ENCODE data around the gene PNKP. TPM values are rescaled to one million over a fixed set of nuclear protein-coding genes. Genes with fewer than 3 reads are reported as not detected.

The PNKP gene
- total and polyA plus RNA-seq, 10 of the 15 experiments (the other 5 are each of a cell fraction or from before 2014, with no cell fraction given) = 2.9 to 82.3 (median 33.2) TPM

DNA sequence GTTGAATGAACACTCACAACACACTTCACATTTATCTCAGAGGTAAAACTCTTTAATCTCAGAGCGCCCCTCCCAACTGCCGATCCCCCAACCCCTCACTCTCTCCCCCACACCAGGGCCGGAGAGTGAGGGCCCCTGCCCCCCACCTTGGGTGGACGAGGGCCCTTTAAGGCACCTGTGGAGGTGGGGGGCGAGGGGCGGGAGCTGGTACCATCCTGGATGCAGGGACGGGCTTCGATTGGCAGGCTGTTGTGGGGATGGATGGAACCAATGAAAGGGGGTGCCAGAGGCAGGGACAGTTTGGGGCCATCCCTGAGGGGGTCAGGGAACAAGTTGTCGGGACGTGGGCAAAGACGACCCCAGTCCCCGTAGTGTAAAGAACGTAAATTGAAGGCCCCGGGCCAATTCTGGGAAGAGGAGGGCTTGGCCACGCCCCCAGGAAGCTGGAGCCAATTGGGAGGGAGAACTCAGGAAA, 1.7 kb upstream of the PNKP start:
- BruUV-seq (replicated peaks) = no TSS peak
- Histone ChIP-seq H2AFZ (ENCODE audit: control insufficient read depth, low read depth, low read length) (peak overlapping the region; percentile 25), H3K79me2 (ENCODE audit: control insufficient read depth, insufficient read depth, low read length) (peaks cover 21% of the 10 kb centered on the region), H3K9me3 (replicated peaks; ENCODE audit: control insufficient read depth, insufficient read depth, low read length) (no peaks in the 10 kb centered on the region), H3K27ac (ENCODE audit: control insufficient read depth, insufficient read depth) (peak overlapping the region; percentile 70), H3K36me3 (ENCODE audit: control insufficient read depth in 2 of 2, insufficient read depth in 2 of 2, low read length in 1 of 2) (peaks cover 5 to 6% of the 10 kb centered on the region in 2 experiments), H3K4me3 (peak overlapping the region; percentile 45; the same call in 1 of the 2 replicates), H3K27me3 (replicated peaks in 1 of 2; ENCODE audit: control insufficient read depth in 2 of 2, insufficient read depth in 2 of 2, low read length in 1 of 2) (no peaks in the 10 kb centered on the region), H3K4me2 (ENCODE audit: control insufficient read depth, insufficient read depth) (peak overlapping the region; percentile 71), H4K20me1 (ENCODE audit: control insufficient read depth, insufficient read depth) (no peaks in the 10 kb centered on the region), H3K4me1 (ENCODE audit: control insufficient read depth, insufficient read depth, low read length) (peaks cover 26% of the 10 kb centered on the region), H3K9ac (ENCODE audit: control insufficient read depth, insufficient read depth, low read length) (no peak overlapping the region)
- peak; percentile 20 for ATAC-seq
- peak; percentile 33; the same call in 1 of the 2 replicates for TF ChIP-seq LARP7 (IDR thresholded peaks at IDR 0.05)
- no peak for TF ChIP-seq HDAC2 (IDR thresholded peaks at IDR 0.05)
- TF ChIP-seq, protein P1, sequence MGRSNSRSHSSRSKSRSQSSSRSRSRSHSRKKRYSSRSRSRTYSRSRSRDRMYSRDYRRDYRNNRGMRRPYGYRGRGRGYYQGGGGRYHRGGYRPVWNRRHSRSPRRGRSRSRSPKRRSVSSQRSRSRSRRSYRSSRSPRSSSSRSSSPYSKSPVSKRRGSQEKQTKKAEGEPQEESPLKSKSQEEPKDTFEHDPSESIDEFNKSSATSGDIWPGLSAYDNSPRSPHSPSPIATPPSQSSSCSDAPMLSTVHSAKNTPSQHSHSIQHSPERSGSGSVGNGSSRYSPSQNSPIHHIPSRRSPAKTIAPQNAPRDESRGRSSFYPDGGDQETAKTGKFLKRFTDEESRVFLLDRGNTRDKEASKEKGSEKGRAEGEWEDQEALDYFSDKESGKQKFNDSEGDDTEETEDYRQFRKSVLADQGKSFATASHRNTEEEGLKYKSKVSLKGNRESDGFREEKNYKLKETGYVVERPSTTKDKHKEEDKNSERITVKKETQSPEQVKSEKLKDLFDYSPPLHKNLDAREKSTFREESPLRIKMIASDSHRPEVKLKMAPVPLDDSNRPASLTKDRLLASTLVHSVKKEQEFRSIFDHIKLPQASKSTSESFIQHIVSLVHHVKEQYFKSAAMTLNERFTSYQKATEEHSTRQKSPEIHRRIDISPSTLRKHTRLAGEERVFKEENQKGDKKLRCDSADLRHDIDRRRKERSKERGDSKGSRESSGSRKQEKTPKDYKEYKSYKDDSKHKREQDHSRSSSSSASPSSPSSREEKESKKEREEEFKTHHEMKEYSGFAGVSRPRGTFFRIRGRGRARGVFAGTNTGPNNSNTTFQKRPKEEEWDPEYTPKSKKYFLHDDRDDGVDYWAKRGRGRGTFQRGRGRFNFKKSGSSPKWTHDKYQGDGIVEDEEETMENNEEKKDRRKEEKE (IDR thresholded peaks at IDR 0.05) = no peak
- TF ChIP-seq, protein P2, sequence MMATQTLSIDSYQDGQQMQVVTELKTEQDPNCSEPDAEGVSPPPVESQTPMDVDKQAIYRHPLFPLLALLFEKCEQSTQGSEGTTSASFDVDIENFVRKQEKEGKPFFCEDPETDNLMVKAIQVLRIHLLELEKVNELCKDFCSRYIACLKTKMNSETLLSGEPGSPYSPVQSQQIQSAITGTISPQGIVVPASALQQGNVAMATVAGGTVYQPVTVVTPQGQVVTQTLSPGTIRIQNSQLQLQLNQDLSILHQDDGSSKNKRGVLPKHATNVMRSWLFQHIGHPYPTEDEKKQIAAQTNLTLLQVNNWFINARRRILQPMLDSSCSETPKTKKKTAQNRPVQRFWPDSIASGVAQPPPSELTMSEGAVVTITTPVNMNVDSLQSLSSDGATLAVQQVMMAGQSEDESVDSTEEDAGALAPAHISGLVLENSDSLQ (IDR thresholded peaks at IDR 0.05) = peak; percentile 74; the same call in 1 of the 2 replicates
- no peak for TF ChIP-seq POLR2AphosphoS5 (IDR thresholded peaks at IDR 0.05; ENCODE audit: low read length)
- 0 out of 2 replicates have a peak, but pooled peaks have one; percentile 42 for TF ChIP-seq ATF7 (IDR thresholded peaks at IDR 0.05; ENCODE audit: low read depth)
- 0 out of 2 replicates have a peak, but pooled peaks have one; percentile 6 for TF ChIP-seq TCF3 (IDR thresholded peaks at IDR 0.05; ENCODE audit: borderline replicate concordance, insufficient read depth, low read depth, low read length)
- no peak for TF ChIP-seq STAT3 (IDR thresholded peaks at IDR 0.05; ENCODE audit: low read depth, low read length)
- 0 out of 2 replicates have a peak, but pooled peaks have one; percentile 9 for TF ChIP-seq POLR2A (IDR thresholded peaks at IDR 0.05; ENCODE audit: low read depth, low read length)
- TF ChIP-seq NBN (IDR thresholded peaks at IDR 0.05) = 0 out of 2 replicates have a peak, but pooled peaks have one; percentile 12
- TF ChIP-seq YY1 (IDR thresholded peaks at IDR 0.05; ENCODE audit: low read depth, low read length) = 0 out of 2 replicates have a peak, but pooled peaks have one; percentile 12
- no peak for TF ChIP-seq EGR1 (IDR thresholded peaks at IDR 0.05; ENCODE audit: borderline replicate concordance in 1 of 2, low read depth in 2 of 2, low read length in 2 of 2)
- TF ChIP-seq TCF7 (IDR thresholded peaks at IDR 0.05; ENCODE audit: borderline replicate concordance) = no peak
- no peak for TF ChIP-seq FOS (IDR thresholded peaks at IDR 0.05; ENCODE audit: borderline replicate concordance, extremely low read depth, insufficient read length)
- TF ChIP-seq, protein P3, sequence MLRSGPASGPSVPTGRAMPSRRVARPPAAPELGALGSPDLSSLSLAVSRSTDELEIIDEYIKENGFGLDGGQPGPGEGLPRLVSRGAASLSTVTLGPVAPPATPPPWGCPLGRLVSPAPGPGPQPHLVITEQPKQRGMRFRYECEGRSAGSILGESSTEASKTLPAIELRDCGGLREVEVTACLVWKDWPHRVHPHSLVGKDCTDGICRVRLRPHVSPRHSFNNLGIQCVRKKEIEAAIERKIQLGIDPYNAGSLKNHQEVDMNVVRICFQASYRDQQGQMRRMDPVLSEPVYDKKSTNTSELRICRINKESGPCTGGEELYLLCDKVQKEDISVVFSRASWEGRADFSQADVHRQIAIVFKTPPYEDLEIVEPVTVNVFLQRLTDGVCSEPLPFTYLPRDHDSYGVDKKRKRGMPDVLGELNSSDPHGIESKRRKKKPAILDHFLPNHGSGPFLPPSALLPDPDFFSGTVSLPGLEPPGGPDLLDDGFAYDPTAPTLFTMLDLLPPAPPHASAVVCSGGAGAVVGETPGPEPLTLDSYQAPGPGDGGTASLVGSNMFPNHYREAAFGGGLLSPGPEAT (IDR thresholded peaks at IDR 0.05; ENCODE audit: low read depth) = peak; percentile 69
- ChIA-PET POLR2A (interaction anchor here (0.6 to 1.7 kb wide), 34 partner anchors 10 to 415 kb away, joined by 3 to 30 read pairs (median 4); partner anchors contain the start of genes AP2A1, ATF5, FUZ and IL4I1), SMC1A (ENCODE audit: uncharacterized antibody, unreplicated experiment) (interaction anchor here (0.7 to 2.0 kb wide), 13 partner anchors 17 to 193 kb away, joined by 3 to 9 read pairs (median 5); partner anchors contain the start of genes AP2A1, ATF5, FUZ and NUP62), CTCF (interaction anchor here (0.8 to 1.4 kb wide), 9 partner anchors 8 to 190 kb away, joined by 3 to 6 read pairs (median 4); partner anchors contain the start of genes AKT1S1, MED25, PTOV1 and TBC1D17), RAD21 (ENCODE audit: unreplicated experiment) (interaction anchor here (0.6 to 2.5 kb wide), 22 partner anchors 8 to 229 kb away, joined by 3 to 17 read pairs (median 5); partner anchors contain the start of genes AKT1S1, AP2A1, ATF5 and FUZ)
- in situ Hi-C loops (cut with MboI) (no loop called here), intact Hi-C loops (cut with micrococcal nuclease; ENCODE audit: unreplicated experiment) (loop anchor here (5.0 kb wide), 2 partner anchors 102 to 192 kb away; partner anchors contain the start of genes AP2A1 and PRMT1)
- no peak for FAIRE-seq
- under 1% methylated on average over 15 of the region's 15 CpGs for WGBS (ENCODE audit: insufficient coverage, insufficient replicate concordance, low lambda C conversion rate, missing lambda C conversion rate)
- DNase-seq (ENCODE audit: low read depth, low spot score) = no peak
